Measurements from ENCODE around the gene CDKAL1. TPM values are rescaled to one million over a fixed set of nuclear protein-coding genes. Genes with fewer than 3 reads are reported as not detected.
"Not testable (repeated sequence)": the region's sequence is repeated elsewhere in the genome, so short reads cannot be mapped to it uniquely, and the experiment has no call there.

Gene CDKAL1
- total RNA-seq, 1 donor from 2014 or later, result 11.9 TPM

DNA sequence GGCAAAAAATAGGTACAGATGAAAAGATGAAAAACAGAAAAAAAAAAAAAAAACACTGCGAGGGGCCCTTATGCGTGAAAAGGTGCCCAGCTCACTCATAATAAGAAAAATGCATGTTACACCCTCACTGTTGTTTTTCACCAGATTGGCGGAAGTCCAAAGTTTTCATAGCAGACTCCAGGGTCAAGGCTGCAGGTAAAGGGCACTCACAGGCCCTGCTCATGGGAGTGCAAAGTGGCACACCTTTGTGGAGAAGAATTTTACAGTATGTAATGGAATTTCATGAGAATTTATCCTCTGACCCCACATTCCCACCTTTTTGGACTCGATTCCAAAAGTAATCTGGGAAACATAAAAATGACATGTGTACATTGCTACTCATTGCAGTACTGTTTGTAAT lies 108.2 kb downstream of the CDKAL1 start:
- Histone ChIP-seq H3K4me3 (no peak overlapping the region), H3K27me3 (no peaks in the 10 kb centered on the region), H3K27ac (no peak overlapping the region), H3K36me3 (no peaks in the 10 kb centered on the region), H3K4me1 (no peaks in the 10 kb centered on the region), H3K9me3 (no peaks in the 10 kb centered on the region)
- intact Hi-C loops (cut with DNase I), result no loop called here
- TF ChIP-seq, protein P1, sequence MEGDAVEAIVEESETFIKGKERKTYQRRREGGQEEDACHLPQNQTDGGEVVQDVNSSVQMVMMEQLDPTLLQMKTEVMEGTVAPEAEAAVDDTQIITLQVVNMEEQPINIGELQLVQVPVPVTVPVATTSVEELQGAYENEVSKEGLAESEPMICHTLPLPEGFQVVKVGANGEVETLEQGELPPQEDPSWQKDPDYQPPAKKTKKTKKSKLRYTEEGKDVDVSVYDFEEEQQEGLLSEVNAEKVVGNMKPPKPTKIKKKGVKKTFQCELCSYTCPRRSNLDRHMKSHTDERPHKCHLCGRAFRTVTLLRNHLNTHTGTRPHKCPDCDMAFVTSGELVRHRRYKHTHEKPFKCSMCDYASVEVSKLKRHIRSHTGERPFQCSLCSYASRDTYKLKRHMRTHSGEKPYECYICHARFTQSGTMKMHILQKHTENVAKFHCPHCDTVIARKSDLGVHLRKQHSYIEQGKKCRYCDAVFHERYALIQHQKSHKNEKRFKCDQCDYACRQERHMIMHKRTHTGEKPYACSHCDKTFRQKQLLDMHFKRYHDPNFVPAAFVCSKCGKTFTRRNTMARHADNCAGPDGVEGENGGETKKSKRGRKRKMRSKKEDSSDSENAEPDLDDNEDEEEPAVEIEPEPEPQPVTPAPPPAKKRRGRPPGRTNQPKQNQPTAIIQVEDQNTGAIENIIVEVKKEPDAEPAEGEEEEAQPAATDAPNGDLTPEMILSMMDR (IDR thresholded peaks at IDR 0.05), result no peak
- no peak for DNase-seq (ENCODE audit: low spot score in 2 of 2)

DNA sequence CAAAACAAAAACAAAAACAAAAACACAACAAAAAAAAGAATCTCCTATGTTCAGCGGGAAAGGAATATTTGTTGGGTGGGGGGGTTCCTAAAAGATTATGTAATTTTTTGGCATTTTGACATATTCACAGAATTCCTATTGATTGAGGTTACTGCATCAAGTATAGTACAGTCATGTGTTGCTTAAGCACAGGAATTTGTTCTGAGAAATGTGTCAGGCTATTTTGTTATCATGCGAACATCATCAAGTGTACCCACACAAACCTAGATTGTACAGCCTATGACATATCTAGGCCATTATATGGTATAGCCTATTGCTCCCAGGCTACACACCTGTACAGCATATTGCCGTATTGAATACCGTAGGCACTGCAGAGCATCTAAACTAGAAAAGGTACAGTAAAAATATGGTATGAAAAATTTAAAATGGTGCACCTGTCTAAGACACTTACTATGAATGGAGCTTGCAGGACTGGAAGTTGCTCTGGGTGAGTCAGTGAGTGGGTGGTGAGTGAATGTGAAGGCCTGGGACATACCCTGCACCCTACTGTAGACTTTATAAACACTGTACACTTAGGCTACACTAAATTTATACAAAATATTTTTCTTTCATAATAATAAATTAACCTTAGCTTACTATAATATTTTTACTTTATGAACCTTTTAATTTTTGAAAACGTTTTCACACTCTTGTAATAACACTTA lies 110.6 kb downstream of the CDKAL1 start:
- no peak overlapping the region for H3K27ac ChIP-seq
- DNase-seq (ENCODE audit: low spot score in 2 of 2), result no peak

DNA sequence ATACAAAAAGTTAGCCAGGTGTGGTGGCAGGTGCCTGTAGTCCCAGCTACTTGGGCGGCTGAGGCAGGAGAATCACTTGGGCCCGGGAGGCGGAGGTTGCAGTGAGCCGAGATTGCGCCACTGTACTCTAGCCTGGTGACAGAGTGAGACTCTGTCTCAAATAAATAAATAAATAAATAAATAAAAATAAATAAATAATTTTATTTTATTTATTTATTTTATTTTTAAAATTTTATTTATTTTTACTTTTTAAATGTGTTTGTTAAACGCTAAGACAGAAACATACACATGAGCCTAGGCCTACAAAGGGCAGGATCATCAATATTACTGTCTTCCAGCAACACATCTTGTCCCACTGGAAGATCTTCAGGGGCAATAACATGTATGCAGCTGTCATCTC lies 111.3 kb downstream of the CDKAL1 start:
- H3K4me1 ChIP-seq; H3K36me3 ChIP-seq; H3K4me3 ChIP-seq; H3K9me3 ChIP-seq; intact Hi-C loops (cut with DNase I); H3K27me3 ChIP-seq; H3K27ac ChIP-seq; DNase-seq (ENCODE audit: low spot score in 2 of 2): not testable (repeated sequence)

More for the DNA sequence above, 110.6 kb downstream of the CDKAL1 start:
- H3K36me3 ChIP-seq, result no peaks in the 10 kb centered on the region
- no peaks in the 10 kb centered on the region for H3K9me3 ChIP-seq
- no peaks in the 10 kb centered on the region for H3K27me3 ChIP-seq
- intact Hi-C loops (cut with DNase I), result no loop called here
- H3K4me3 ChIP-seq, result no peak overlapping the region
- TF ChIP-seq, protein P1 (IDR thresholded peaks at IDR 0.05), result no peak
- H3K4me1 ChIP-seq, result no peaks in the 10 kb centered on the region

DNA sequence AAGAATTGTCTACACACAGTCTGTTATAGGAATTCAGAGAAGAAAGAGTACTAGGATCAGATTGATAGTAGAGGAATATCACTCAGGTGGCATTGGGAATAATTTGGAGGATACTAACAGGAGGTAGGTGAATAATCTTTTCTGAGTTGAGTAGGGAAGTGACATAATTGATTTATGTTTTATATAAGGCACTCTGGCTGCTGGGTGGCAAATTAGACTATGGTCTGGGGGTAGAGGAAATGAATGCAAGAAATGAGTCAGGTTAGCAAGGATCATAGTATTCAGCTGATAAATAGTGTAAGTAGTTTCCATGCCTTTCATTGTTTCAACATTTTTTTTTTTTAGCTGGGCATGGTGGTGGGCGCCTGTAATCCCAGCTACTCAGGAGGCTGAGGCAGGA lies 113.3 kb downstream of the CDKAL1 start:
- H3K27me3 ChIP-seq, result no peaks in the 10 kb centered on the region
- H3K4me1 ChIP-seq, result no peaks in the 10 kb centered on the region
- H3K27ac ChIP-seq, result no peak overlapping the region
- TF ChIP-seq, protein P1 (IDR thresholded peaks at IDR 0.05), result no peak
- H3K9me3 ChIP-seq, result no peaks in the 10 kb centered on the region
- no peaks in the 10 kb centered on the region for H3K36me3 ChIP-seq
- intact Hi-C loops (cut with DNase I), result no loop called here
- no peak overlapping the region for H3K4me3 ChIP-seq
- no peak for DNase-seq (ENCODE audit: low spot score in 2 of 2)

DNA sequence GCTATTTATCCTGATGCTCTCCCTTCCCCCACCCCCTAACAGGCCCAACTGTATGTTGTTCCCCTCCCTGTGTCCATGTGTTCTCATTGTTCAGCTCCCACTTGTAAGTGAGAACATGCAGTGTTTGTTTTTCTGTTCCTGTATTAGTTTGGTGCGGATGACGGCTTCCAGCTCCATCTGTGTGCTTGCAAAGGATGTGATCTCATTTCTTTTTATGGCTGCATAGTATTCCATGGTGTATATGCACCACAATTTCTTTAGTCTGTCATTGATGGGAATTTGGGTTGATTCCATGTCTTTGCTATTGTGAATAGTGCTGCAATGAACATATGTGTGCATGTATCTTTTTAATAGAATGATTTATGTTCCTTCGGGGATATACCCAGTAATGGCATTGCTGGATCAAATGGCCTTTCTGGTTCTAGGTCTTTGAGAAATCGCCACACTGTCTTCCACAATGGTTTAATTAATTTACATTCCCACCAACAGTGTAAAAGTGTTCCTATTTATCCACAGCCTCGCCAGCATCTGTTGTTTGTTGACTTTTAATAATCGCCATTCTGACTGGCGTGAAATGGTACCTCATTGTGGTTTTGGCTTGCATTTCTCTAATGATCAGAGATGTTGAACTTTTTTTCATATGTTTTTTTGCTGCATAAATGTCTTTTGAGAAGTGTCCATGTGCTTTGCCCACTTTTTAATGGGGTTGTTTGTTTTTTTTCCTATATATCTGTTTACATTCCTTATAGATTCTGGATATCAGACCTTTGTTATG lies 115.6 kb downstream of the CDKAL1 start:
- H3K27ac ChIP-seq; H3K36me3 ChIP-seq; H3K27me3 ChIP-seq; DNase-seq (ENCODE audit: low spot score in 2 of 2); H3K4me3 ChIP-seq; H3K4me1 ChIP-seq; H3K9me3 ChIP-seq; intact Hi-C loops (cut with DNase I): not testable (repeated sequence)

DNA sequence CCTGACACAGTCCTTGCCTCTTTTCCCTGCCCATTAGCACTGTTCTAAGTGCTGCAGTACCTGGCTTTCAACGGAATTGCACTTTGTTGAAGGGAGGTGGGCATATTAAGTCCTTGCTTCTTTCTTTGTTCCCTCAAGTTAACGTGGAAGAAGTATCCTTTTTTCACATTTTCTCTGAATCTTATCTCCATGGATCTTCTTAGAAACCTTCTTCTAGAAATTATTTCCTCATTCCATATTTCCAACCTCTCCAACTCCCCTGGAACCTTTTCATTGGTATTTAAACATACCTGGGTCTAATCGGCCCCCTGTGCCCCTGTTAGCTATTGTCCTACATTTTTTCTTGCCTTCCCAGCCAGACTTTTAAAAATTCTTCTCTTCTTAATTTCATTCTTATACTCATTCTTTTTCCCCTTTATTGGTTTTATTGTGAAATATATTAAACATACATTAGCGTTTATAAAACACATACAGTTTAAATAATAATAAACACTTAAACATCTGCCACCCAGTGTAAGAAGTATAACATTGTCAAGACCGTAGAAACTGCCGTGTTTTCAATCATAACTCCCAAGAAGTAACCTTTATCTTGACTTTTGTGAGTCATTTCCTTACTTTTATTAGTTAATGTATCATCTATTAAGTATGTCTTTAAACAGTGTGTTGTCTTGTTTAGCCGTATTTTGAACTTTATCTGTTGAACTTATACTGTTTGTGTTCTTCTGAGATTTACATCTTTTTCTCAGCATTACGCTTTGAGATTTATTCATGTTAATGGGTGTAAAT lies 118.2 kb downstream of the CDKAL1 start:
- H3K9me3 ChIP-seq, result no peaks in the 10 kb centered on the region
- DNase-seq (ENCODE audit: low spot score in 2 of 2), result no peak
- H3K27me3 ChIP-seq, result no peaks in the 10 kb centered on the region
- intact Hi-C loops (cut with DNase I), result no loop called here
- no peaks in the 10 kb centered on the region for H3K4me1 ChIP-seq
- TF ChIP-seq, protein P1 (IDR thresholded peaks at IDR 0.05), result no peak
- no peaks in the 10 kb centered on the region for H3K36me3 ChIP-seq
- no peak overlapping the region for H3K27ac ChIP-seq
- H3K4me3 ChIP-seq, result no peak overlapping the region

Data from ascending aorta (tissue), 2 donors.